HL-60 (cell line): ENCODE measurements around the gene DPEP1.

ENCODE experiments used
- DNase-seq, 2 experiments: peaks; one replicate each; pipeline ENCODE4 v3.0.0-alpha.2; 2010 to 2020; ENCODE audit warnings: low read depth in 1 of 2, low spot score in 1 of 2
- H3K27ac ChIP-seq: fragments of 250-450 bp; sonication (Bioruptor Pico); replicated peaks from 2 replicates; pipeline ENCODE4 v1.5.1; 2020; ENCODE audit warnings: mild to moderate bottlenecking, moderate library complexity
- H3K27me3 ChIP-seq: fragments of 250-450 bp; sonication (Bioruptor Pico); 2 replicates; pipeline ENCODE4 v1.5.1; 2021; ENCODE audit warnings: mild to moderate bottlenecking, moderate library complexity; ENCODE audit not compliant: insufficient read depth, poor library complexity, severe bottlenecking
- H3K4me3 ChIP-seq: replicated peaks from 2 replicates; pipeline ENCODE4 v1.5.1; 2011; ENCODE audit warnings: mild to moderate bottlenecking, control low read depth, low read length; ENCODE audit not compliant: insufficient read depth
- GABPA ChIP-seq: IDR thresholded peaks from 2 replicates; pipeline ENCODE4 v1.6.1; 2012; ENCODE audit warnings: low read depth
- POLR2AphosphoS5 ChIP-seq: IDR thresholded peaks from 2 replicates; pipeline ENCODE4 v1.6.1; 2012; ENCODE audit warnings: low read depth
- SPI1 ChIP-seq: IDR thresholded peaks from 2 replicates; pipeline ENCODE4 v1.6.1; 2012; ENCODE audit warnings: low read depth, mild to moderate bottlenecking, borderline replicate concordance
- long read RNA-seq: library from polyadenylated mRNA; unstranded; transcript quantifications from one replicate; pipeline ENCODE4 v2.0.0, GENCODE V29; 2020
- TF ChIP-seq, protein P1 (sequence below): IDR thresholded peaks from one replicate; pipeline ENCODE4 v1.5.1; 2011; ENCODE audit warnings: low read length, control low read depth, inconsistent platforms; ENCODE audit not compliant: insufficient read depth
- TF ChIP-seq, protein P2 (sequence below): IDR thresholded peaks from 2 replicates; pipeline ENCODE4 v1.6.1; 2012; ENCODE audit warnings: low read depth; ENCODE audit not compliant: insufficient replicate concordance

DPEP1 gene
- long read RNA-seq, result 0 reads

DNA sequence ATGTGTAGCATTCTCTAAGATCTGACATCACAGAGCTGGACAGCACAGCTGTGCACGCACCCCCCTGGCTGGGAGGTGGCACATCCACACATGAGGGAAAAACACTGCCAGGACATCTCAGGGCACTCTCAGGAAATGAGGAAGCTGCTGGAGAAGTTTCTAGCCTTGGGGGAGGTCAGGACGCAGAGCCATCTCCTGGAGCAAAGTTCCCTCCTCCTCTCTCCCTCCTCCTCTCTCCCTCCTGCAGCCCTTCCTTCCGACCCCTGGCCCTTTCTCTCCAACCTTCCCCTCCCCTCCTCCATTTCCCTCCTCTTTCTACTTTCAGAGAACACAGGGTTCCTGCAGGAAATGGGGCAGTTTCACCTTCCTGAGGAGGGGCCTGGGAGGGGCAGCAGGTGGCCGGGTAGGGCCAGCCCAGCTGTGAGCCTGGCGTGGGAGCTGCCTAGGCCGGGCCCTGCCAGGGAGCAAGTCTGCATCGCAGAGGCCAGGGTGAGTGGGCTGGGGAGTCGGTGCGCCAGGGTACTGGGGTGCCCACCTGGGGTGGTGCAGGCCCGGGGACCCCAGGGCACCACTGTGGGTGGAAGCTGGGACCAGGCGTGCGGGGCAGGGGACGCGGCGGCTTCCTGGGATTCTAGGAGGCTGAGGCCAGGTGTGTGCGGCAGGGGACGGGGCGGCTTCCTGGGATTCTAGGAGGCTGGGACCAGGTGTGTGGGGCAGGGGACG is at the start of gene DPEP1:
TSS of gene DPEP1 (plus strand) at position 412 of the 723 bp plus-strand sequence. CDS start 16,769 bp downstream, outside the sequence.
- Histone ChIP-seq H3K27me3 (no peaks in the 10 kb centered on the region), H3K27ac (no peak within 1 kb of the TSS), H3K4me3 (no peak within 1 kb of the TSS)
- TF ChIP-seq SPI1 (peak; percentile 4; the same call in 1 of the 2 replicates), GABPA (no peak)
- peak in 1 of 2 experiments; percentile 3 for DNase-seq

DNA sequence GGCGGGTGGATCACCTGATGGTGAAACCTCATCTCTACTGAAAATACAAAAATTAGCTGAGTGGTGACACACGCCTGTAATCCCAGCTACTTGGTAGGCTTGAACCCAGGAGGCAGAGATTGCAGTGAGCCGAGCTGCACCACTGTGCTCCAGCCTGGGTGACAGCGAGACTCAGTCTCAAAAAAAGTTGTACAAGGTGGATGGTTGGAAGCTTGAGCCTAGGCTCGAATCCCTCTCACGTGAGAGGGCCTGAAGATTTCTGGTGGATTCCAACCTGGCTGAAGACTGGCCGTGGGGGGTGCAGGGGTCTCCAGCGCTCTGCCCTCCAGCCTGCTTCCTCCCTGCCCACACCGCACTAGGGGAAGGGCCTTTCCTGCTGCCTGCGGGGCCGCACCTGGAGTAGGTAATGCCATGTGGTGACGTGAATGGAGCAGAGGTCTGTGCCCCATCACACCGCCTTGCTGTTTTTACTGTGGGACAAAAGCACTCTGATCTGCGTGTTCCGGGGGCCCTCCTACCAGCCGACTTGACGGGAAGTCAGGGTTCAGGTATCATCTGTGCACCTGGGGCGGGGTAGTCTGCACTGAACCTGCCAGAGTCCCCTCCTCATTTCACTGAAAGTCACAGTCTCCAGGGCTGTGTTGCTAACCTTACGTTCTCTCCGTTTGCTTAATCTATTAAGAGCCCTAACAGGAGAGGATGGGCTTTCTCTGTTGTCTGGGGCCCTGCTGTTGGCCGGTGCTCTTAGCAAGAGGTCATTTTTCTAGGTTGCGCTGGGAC is 48.8 kb upstream of the DPEP1 start:
- H3K4me3 ChIP-seq, result no peak overlapping the region
- H3K27me3 ChIP-seq, result no peaks in the 10 kb centered on the region
- no peak overlapping the region for H3K27ac ChIP-seq
- DNase-seq, result peak; percentile 17 to 26
- peak; percentile 76 for TF ChIP-seq POLR2AphosphoS5
- TF ChIP-seq, protein P1, sequence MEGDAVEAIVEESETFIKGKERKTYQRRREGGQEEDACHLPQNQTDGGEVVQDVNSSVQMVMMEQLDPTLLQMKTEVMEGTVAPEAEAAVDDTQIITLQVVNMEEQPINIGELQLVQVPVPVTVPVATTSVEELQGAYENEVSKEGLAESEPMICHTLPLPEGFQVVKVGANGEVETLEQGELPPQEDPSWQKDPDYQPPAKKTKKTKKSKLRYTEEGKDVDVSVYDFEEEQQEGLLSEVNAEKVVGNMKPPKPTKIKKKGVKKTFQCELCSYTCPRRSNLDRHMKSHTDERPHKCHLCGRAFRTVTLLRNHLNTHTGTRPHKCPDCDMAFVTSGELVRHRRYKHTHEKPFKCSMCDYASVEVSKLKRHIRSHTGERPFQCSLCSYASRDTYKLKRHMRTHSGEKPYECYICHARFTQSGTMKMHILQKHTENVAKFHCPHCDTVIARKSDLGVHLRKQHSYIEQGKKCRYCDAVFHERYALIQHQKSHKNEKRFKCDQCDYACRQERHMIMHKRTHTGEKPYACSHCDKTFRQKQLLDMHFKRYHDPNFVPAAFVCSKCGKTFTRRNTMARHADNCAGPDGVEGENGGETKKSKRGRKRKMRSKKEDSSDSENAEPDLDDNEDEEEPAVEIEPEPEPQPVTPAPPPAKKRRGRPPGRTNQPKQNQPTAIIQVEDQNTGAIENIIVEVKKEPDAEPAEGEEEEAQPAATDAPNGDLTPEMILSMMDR, result no peak

DNA sequence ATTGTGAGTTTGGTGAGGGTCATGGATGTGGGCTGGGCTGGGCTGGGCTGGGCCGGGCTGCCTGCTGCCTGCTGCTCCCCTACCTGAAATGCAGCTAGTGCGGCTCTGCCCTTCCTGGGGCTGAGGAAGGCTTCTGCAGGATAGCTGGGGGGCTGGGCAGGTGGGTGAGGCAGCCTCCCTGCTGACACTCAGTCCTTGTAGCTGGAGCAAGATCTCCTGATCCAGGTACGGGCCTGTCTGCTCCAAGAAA is 48.3 kb upstream of the DPEP1 start:
- DNase-seq, result no peak
- H3K4me3 ChIP-seq, result no peak overlapping the region
- H3K27ac ChIP-seq, result no peak overlapping the region
- TF ChIP-seq SPI1, result no peak
- no peak for TF ChIP-seq GABPA
- TF ChIP-seq, protein P1, result no peak
- no peak for TF ChIP-seq POLR2AphosphoS5
- TF ChIP-seq, protein P2, sequence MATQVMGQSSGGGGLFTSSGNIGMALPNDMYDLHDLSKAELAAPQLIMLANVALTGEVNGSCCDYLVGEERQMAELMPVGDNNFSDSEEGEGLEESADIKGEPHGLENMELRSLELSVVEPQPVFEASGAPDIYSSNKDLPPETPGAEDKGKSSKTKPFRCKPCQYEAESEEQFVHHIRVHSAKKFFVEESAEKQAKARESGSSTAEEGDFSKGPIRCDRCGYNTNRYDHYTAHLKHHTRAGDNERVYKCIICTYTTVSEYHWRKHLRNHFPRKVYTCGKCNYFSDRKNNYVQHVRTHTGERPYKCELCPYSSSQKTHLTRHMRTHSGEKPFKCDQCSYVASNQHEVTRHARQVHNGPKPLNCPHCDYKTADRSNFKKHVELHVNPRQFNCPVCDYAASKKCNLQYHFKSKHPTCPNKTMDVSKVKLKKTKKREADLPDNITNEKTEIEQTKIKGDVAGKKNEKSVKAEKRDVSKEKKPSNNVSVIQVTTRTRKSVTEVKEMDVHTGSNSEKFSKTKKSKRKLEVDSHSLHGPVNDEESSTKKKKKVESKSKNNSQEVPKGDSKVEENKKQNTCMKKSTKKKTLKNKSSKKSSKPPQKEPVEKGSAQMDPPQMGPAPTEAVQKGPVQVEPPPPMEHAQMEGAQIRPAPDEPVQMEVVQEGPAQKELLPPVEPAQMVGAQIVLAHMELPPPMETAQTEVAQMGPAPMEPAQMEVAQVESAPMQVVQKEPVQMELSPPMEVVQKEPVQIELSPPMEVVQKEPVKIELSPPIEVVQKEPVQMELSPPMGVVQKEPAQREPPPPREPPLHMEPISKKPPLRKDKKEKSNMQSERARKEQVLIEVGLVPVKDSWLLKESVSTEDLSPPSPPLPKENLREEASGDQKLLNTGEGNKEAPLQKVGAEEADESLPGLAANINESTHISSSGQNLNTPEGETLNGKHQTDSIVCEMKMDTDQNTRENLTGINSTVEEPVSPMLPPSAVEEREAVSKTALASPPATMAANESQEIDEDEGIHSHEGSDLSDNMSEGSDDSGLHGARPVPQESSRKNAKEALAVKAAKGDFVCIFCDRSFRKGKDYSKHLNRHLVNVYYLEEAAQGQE, result no peak
- H3K27me3 ChIP-seq, result no peaks in the 10 kb centered on the region

DNA sequence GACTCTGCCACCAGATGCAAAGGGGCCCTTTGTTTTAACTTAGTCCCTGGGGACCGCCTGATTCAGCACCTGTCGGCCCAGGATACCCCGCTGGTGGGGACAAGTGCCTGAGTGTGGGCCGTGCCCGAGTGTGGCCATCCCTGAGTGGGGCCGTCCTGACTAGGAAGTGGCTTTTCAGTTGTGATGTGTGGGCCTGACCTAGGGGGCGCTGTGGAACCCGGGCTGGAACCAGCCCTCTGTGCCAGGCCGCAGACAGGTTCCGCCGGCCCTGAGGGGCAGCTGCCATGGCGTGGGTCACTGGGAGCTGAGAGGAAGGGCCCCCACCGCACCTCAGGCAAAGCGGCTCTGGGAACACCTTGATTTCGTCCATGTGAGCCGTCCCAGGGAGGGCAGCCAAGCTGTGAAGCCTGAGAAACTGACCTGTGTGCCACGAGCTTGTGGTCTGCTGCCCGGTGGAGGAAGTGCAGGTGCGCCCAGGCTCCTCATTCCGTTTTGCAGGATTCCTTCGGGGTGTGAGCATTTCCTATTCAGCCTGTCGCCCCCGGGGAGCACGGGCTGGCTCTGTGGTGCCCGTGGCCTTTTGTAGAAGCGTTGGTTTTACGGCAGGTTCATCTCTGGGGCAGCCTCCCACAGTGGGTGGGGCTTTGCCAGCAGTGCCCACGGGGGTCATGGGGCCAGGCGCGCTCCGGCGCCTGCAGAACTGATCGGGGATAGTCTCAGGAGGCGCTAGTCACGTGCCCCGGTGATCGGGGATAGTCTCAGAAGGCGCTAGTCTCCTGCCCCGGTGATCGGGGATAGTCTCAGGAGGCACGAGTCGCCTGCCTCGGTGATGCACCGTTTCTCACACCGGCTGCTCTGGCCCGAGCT is 47.7 kb upstream of the DPEP1 start:
- Histone ChIP-seq H3K4me3 (no peak overlapping the region), H3K27me3 (no peaks in the 10 kb centered on the region), H3K27ac (no peak overlapping the region)
- TF ChIP-seq GABPA, result no peak
- TF ChIP-seq, protein P1, result peak; percentile 22
- TF ChIP-seq, protein P2, result no peak
- 0 out of 2 replicates have a peak, but pooled peaks have one; percentile 42 for TF ChIP-seq POLR2AphosphoS5
- DNase-seq, result peak; percentile 44 to 61
